K562 (cell line): ENCODE measurements around the gene LRRC43. TPM values are rescaled to one million over a fixed set of nuclear protein-coding genes. Genes with fewer than 3 reads are reported as not detected.

Source experiments
- ARID3B ChIP-seq: fragments of 250-450 bp; sonication (Bioruptor Pico); IDR thresholded peaks from 2 replicates; pipeline ENCODE4 v1.4.0; 2020; ENCODE audit warnings: borderline replicate concordance
- BHLHE40 ChIP-seq: IDR thresholded peaks from 2 replicates; pipeline ENCODE4 v1.6.1; 2011; ENCODE audit warnings: low read length, improper control_type of control experiment
- CBX1 ChIP-seq: sonication (generic); IDR thresholded peaks from 2 replicates; pipeline ENCODE4 v1.6.1; 2016; ENCODE audit warnings: antibody characterized with exemption, low read depth, mild to moderate bottlenecking
- CBX3 ChIP-seq, 2 experiments: IDR thresholded peaks; 1 replicate in 1 of 2; 2 replicates in 1 of 2; pipeline ENCODE4 v1.6.1; 2012; ENCODE audit warnings: inconsistent platforms in 2 of 2, low read length in 2 of 2, borderline replicate concordance in 1 of 2, control low read depth in 1 of 2
- E2F3 ChIP-seq: fragments of 250-450 bp; sonication (Bioruptor Pico); IDR thresholded peaks from 2 replicates; pipeline ENCODE4 v1.4.0; 2020; ENCODE audit warnings: mild to moderate bottlenecking
- EP400 ChIP-seq: fragments of 450-650 bp; IDR thresholded peaks from 2 replicates; pipeline ENCODE4 v1.6.1; 2017; ENCODE audit warnings: antibody characterized with exemption, mild to moderate bottlenecking, moderate library complexity
- ERF ChIP-seq: fragments of 450-650 bp; formaldehyde crosslinking; IDR thresholded peaks from 2 replicates; pipeline ENCODE4 v1.4.0; 2020; ENCODE audit warnings: mild to moderate bottlenecking, mixed read lengths
- HMGXB4 ChIP-seq: sonication (generic); formaldehyde crosslinking; IDR thresholded peaks from 2 replicates; pipeline ENCODE4 v1.8.1; 2023; ENCODE audit warnings: mild to moderate bottlenecking, missing genetic modification reagents
- JUN ChIP-seq, 2 experiments: sonication (generic) in 1 of 2; formaldehyde crosslinking in 1 of 2; IDR thresholded peaks; 2 replicates each; pipeline versions ENCODE4 v1.6.1 to v1.8.0; 2012 to 2022; ENCODE audit warnings: borderline replicate concordance in 2 of 2, mild to moderate bottlenecking in 2 of 2, improper control_type of control experiment in 1 of 2, low read depth in 1 of 2, low read length in 1 of 2, missing genetic modification reagents in 1 of 2
- JUND ChIP-seq, 2 experiments: IDR thresholded peaks; 2 replicates in 1 of 2; 3 replicates in 1 of 2; pipeline ENCODE4 v1.6.1; 2011; ENCODE audit warnings: borderline replicate concordance in 2 of 2, low read depth in 2 of 2, low read length in 2 of 2, improper control_type of control experiment in 1 of 2, missing biosample characterization in 1 of 2, missing genetic modification characterization in 1 of 2, missing genetic modification reagents in 1 of 2
- NR0B1 ChIP-seq: fragments of 450-650 bp; IDR thresholded peaks from one replicate; pipeline ENCODE4 v1.6.1; 2018; ENCODE audit warnings: mild to moderate bottlenecking, moderate library complexity; ENCODE audit not compliant: partially characterized antibody
- PATZ1 ChIP-seq: fragments of 250-450 bp; sonication (Bioruptor Pico); IDR thresholded peaks from 2 replicates; pipeline ENCODE4 v1.5.0; 2020; ENCODE audit warnings: mild to moderate bottlenecking, borderline replicate concordance
- PRPF4 ChIP-seq: fragments of 200-400 bp; formaldehyde crosslinking; IDR thresholded peaks from one replicate; pipeline ENCODE4 v1.6.1; 2017; ENCODE audit warnings: low read length, low read depth, mild to moderate bottlenecking; ENCODE audit not compliant: insufficient read depth, poor library complexity, severe bottlenecking
- SIN3B ChIP-seq: fragments of 450-650 bp; IDR thresholded peaks from 2 replicates; pipeline ENCODE4 v1.6.1; 2017; ENCODE audit warnings: low read depth, mild to moderate bottlenecking, moderate library complexity
- SNAPC5 ChIP-seq: fragments of 250-450 bp; sonication (Bioruptor Pico); IDR thresholded peaks from 2 replicates; pipeline ENCODE4 v1.8.0; 2021; ENCODE audit warnings: moderate library complexity, mild to moderate bottlenecking, inconsistent platforms
- STAT5B ChIP-seq: fragments of 250-450 bp; sonication (Bioruptor Pico); IDR thresholded peaks from 2 replicates; pipeline ENCODE4 v1.8.0; 2021; ENCODE audit warnings: mild to moderate bottlenecking, inconsistent platforms
- ZC3H11A ChIP-seq: IDR thresholded peaks from 2 replicates; pipeline ENCODE4 v1.6.1; 2012; ENCODE audit warnings: low read depth, low read length, improper control_type of control experiment
- ZFP30 ChIP-seq: fragments of 250-450 bp; sonication (Bioruptor Pico); IDR thresholded peaks from 2 replicates; pipeline ENCODE4 v1.8.0; 2022; ENCODE audit warnings: moderate library complexity, mild to moderate bottlenecking, inconsistent platforms, borderline replicate concordance
- ZNF561 ChIP-seq: fragments of 450-650 bp; formaldehyde crosslinking; conservative IDR thresholded peaks from 2 replicates; pipeline ENCODE4 v1.4.0; 2020; ENCODE audit warnings: mild to moderate bottlenecking, moderate library complexity
- polyA plus RNA-seq, 8 experiments: library from polyadenylated mRNA; depleted of rRNA in 4 of 8; stranded (reverse) in 5 of 8; unstranded in 3 of 8; fragments of >200 nt; fragmentation: Nextera tagmentation in 2 of 8; fragmentation: Illumina TruSeq in 1 of 8; extraction: Ambion mirVana in 2 of 8; extraction: Trizol in 1 of 8; gene quantifications; 2 replicates each; pipeline versions ENCODE4 v1.2.1 to v1.2.3, GENCODE V29; 2011 to 2014; ENCODE audit warnings: inconsistent platforms in 1 of 8, missing spikeins in 1 of 8
- total RNA-seq, 7 experiments: library from RNA; depleted of rRNA in 6 of 7; stranded (reverse); fragments of >200 nt in 6 of 7; fragmentation: Illumina TruSeq in 2 of 7; extraction: Trizol in 2 of 7; gene quantifications; 2 replicates each; pipeline versions ENCODE4 v1.2.1 to v1.2.3, GENCODE V29; 2011 to 2021; ENCODE audit warnings: low replicate concordance in 1 of 7

The LRRC43 gene
- total and polyA plus RNA-seq, 9 of the 15 experiments (the other 6 are each of a cell fraction or from before 2014, with no cell fraction given) = 0.19 TPM; not detected in 8

GRCh38 chr12:122195405-122195804, 12.5 kb downstream of the LRRC43 start (continued):
- TF ChIP-seq PATZ1 (CRISPR knock-in tag) (no peak), ZC3H11A (no peak), E2F3 (CRISPR knock-in tag) (no peak), HMGXB4 (CRISPR knock-in tag) (no peak), ZFP30 (CRISPR knock-in tag) (no peak), PRPF4 (no peak), STAT5B (CRISPR knock-in tag) (no peak), ERF (CRISPR knock-in tag) (no peak), CBX3 (IDR thresholded peaks at IDR 0.05; ENCODE audit: borderline replicate concordance in 1 of 2, low read length in 2 of 2) (peak in 1 of 2 experiments; percentile 86; a peak in 2 of 3 replicates), ZNF561 (CRISPR knock-in tag) (no peak), EP400 (no peak), JUND (IDR thresholded peaks at IDR 0.05; ENCODE audit: borderline replicate concordance, low read depth, low read length) (peak; percentile 26; the same call in 1 of the 2 replicates), JUND (tag; IDR thresholded peaks at IDR 0.05; ENCODE audit: borderline replicate concordance, low read depth, low read length) (no peak), SIN3B (no peak), NR0B1 (no peak), CBX1 (no peak), SNAPC5 (CRISPR knock-in tag) (no peak), BHLHE40 (no peak), JUN (IDR thresholded peaks at IDR 0.05; ENCODE audit: borderline replicate concordance, low read depth, low read length) (0 out of 2 replicates have a peak, but pooled peaks have one; percentile 28), JUN (CRISPR knock-in tag; IDR thresholded peaks at IDR 0.05; ENCODE audit: borderline replicate concordance) (no peak), ARID3B (no peak)
